Measurements from ENCODE around the gene ADAMTS7.
"Not testable (repeated sequence)": the region's sequence is repeated elsewhere in the genome, so short reads cannot be mapped to it uniquely, and the experiment has no call there.

DNA sequence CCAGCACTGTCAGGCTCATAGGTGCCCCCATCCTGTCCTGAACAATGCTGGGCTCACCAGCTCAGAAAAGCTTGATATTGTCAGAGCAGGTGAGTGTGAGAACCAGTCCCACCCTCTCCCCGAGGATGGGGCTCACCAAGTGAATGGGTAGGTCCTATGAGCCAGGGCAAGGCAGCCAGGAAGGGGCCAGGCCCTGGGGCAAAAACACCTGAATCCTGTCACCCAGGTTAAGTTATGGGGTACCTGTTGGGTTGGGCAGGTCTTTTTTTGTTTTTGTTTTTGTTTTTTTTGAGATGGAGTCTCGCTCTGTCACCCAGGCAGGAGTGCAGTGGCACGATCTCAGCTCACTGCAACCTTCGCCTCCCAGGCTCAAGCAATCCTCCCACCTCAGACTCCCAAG, 16.8 kb downstream of the ADAMTS7 start:
- TF ChIP-seq, protein P1, sequence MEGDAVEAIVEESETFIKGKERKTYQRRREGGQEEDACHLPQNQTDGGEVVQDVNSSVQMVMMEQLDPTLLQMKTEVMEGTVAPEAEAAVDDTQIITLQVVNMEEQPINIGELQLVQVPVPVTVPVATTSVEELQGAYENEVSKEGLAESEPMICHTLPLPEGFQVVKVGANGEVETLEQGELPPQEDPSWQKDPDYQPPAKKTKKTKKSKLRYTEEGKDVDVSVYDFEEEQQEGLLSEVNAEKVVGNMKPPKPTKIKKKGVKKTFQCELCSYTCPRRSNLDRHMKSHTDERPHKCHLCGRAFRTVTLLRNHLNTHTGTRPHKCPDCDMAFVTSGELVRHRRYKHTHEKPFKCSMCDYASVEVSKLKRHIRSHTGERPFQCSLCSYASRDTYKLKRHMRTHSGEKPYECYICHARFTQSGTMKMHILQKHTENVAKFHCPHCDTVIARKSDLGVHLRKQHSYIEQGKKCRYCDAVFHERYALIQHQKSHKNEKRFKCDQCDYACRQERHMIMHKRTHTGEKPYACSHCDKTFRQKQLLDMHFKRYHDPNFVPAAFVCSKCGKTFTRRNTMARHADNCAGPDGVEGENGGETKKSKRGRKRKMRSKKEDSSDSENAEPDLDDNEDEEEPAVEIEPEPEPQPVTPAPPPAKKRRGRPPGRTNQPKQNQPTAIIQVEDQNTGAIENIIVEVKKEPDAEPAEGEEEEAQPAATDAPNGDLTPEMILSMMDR (IDR thresholded peaks at IDR 0.05): not testable (repeated sequence)
- not testable (repeated sequence) for TF ChIP-seq EZH2 (IDR thresholded peaks at IDR 0.05)
